GM23338 (cell line): Measurements from ENCODE around the gene CRHR1. TPM values are rescaled to one million over a fixed set of nuclear protein-coding genes. Genes with fewer than 3 reads are reported as not detected.

Experiments used
- ATAC-seq: fragments of 200-7000 bp; cut with Tn5 transposase; 3 replicates; pipeline ENCODE4 v1.9.1; 2020
- DNase-seq: peaks from one replicate; pipeline ENCODE4 v3.0.0-alpha.2; 2015; ENCODE audit warnings: low spot score
- H2AFZ ChIP-seq: fragments of 200-600 bp; sonication (generic); 2 replicates; pipeline ENCODE4 v1.8.0; 2016; ENCODE audit warnings: antibody characterized with exemption, mild to moderate bottlenecking, moderate library complexity
- H3F3A ChIP-seq: fragments of 200-600 bp; sonication (generic); replicated peaks from 2 replicates; pipeline ENCODE4 v1.8.0; 2017; ENCODE audit warnings: antibody characterized with exemption, mixed run types, low read depth
- H3K27ac ChIP-seq: fragments of 200-600 bp; sonication (generic); 2 replicates; pipeline ENCODE4 v1.6.1; 2016; ENCODE audit warnings: low read depth
- H3K27me3 ChIP-seq: fragments of 200-600 bp; sonication (generic); 2 replicates; pipeline ENCODE4 v1.8.0; 2016; ENCODE audit warnings: mild to moderate bottlenecking, mixed run types, moderate library complexity; ENCODE audit not compliant: insufficient read depth
- H3K36me3 ChIP-seq: fragments of 200-600 bp; sonication (generic); 2 replicates; pipeline ENCODE4 v1.8.0; 2016; ENCODE audit warnings: mild to moderate bottlenecking; ENCODE audit not compliant: insufficient read depth
- H3K4me1 ChIP-seq: fragments of 200-600 bp; sonication (generic); 2 replicates; pipeline ENCODE4 v1.8.0; 2016; ENCODE audit warnings: mild to moderate bottlenecking, moderate library complexity; ENCODE audit not compliant: insufficient read depth
- H3K4me2 ChIP-seq: fragments of 200-600 bp; sonication (generic); 2 replicates; pipeline ENCODE4 v1.7.1; 2017; ENCODE audit warnings: mixed run types
- H3K4me3 ChIP-seq: fragments of 200-600 bp; sonication (generic); 2 replicates; pipeline ENCODE4 v1.6.1; 2016; ENCODE audit warnings: mixed run types
- H3K79me2 ChIP-seq: fragments of 200-600 bp; sonication (generic); replicated peaks from 2 replicates; pipeline ENCODE4 v1.8.0; 2017; ENCODE audit warnings: mild to moderate bottlenecking; ENCODE audit not compliant: insufficient read depth
- H3K9me2 ChIP-seq: fragments of 200-600 bp; sonication (generic); 2 replicates; pipeline ENCODE4 v1.8.0; 2017; ENCODE audit not compliant: insufficient read depth
- H4K20me1 ChIP-seq: fragments of 200-600 bp; sonication (generic); replicated peaks from 2 replicates; pipeline ENCODE4 v1.8.0; 2017; ENCODE audit warnings: mild to moderate bottlenecking; ENCODE audit not compliant: insufficient read depth
- H3K27ac Mint-ChIP-seq: 2 replicates; pipeline ENCODE4 v1.8.0; 2020; ENCODE audit warnings: inconsistent platforms, mild to moderate bottlenecking, moderate library complexity, mixed read lengths
- H3K27me3 Mint-ChIP-seq: 3 replicates; pipeline ENCODE4 v1.8.0; 2022; ENCODE audit warnings: low read depth, mild to moderate bottlenecking, moderate library complexity, mixed read lengths, inconsistent platforms; ENCODE audit not compliant: insufficient read depth, poor library complexity
- H3K36me3 Mint-ChIP-seq: 3 replicates; pipeline ENCODE4 v1.8.0; 2021; ENCODE audit warnings: low read depth, mild to moderate bottlenecking, inconsistent platforms, moderate library complexity, mixed read lengths
- H3K4me1 Mint-ChIP-seq: 3 replicates; pipeline ENCODE4 v1.8.0; 2020; ENCODE audit warnings: mild to moderate bottlenecking, inconsistent platforms, mixed read lengths
- H3K4me3 Mint-ChIP-seq: 3 replicates; pipeline ENCODE4 v1.8.0; 2021; ENCODE audit warnings: moderate library complexity, mild to moderate bottlenecking, inconsistent platforms, mixed read lengths
- H3K9me3 Mint-ChIP-seq: 3 replicates; pipeline ENCODE4 v1.8.0; 2020; ENCODE audit warnings: moderate library complexity, mild to moderate bottlenecking, inconsistent platforms, mixed read lengths
- CTCF ChIP-seq, 2 experiments: fragments of 200-600 bp in 1 of 2; sonication (generic) in 1 of 2; conservative IDR thresholded peaks; 2 replicates each; pipeline versions ENCODE4 v1.5.1 to v1.6.1; 2016 to 2017; ENCODE audit warnings: antibody characterized with exemption in 2 of 2, low read depth in 2 of 2, mild to moderate bottlenecking in 2 of 2, moderate library complexity in 1 of 2
- NANOG ChIP-seq: IDR thresholded peaks from 2 replicates; pipeline ENCODE4 v1.6.1; 2016; ENCODE audit warnings: antibody characterized with exemption, borderline replicate concordance
- REST ChIP-seq: IDR thresholded peaks from one replicate; pipeline ENCODE4 v1.6.1; 2018; ENCODE audit warnings: antibody characterized with exemption; ENCODE audit not compliant: unreplicated experiment
- STAT1 ChIP-seq: IDR thresholded peaks from one replicate; pipeline ENCODE4 v1.6.1; 2016; ENCODE audit warnings: antibody characterized with exemption; ENCODE audit not compliant: unreplicated experiment
- ZNF114 ChIP-seq: fragments of 250-450 bp; sonication (Bioruptor Pico); IDR thresholded peaks from 2 replicates; pipeline ENCODE4 v1.5.0; 2020; ENCODE audit warnings: mild to moderate bottlenecking, moderate library complexity
- polyA plus RNA-seq: library from polyadenylated mRNA; unstranded; fragments of >200 nt; fragmentation: Nextera tagmentation; extraction: Ambion mirVana; gene quantifications from 2 replicates; pipeline ENCODE4 v1.2.1, GENCODE V29; 2016
- total RNA-seq: library from RNA; depleted of rRNA; stranded (reverse); fragments of >200 nt; shearing (Covaris generic); gene quantifications from 2 replicates; pipeline ENCODE4 v1.2.3, GENCODE V29; 2014

Gene CRHR1
- total and polyA plus RNA-seq, 2 experiments from 2014 or later: 0.19 to 0.76 TPM

- H3K36me3 Mint-ChIP-seq: no peaks in the 10 kb centered on the region; the same call in 2 of the 3 replicates
- Histone ChIP-seq H3K27me3 (no peaks in the 10 kb centered on the region), H3K9me2 (no peaks in the 10 kb centered on the region), H3F3A (no peaks in the 10 kb centered on the region), H2AFZ (no peak overlapping the region), H3K36me3 (no peaks in the 10 kb centered on the region), H3K4me2 (no peak overlapping the region), H3K27ac (no peak overlapping the region), H4K20me1 (no peaks in the 10 kb centered on the region), H3K4me3 (no peak overlapping the region), H3K4me1 (peaks cover 4% of the 10 kb centered on the region; the same call in 1 of the 2 replicates), H3K79me2 (no peaks in the 10 kb centered on the region)
- no peak for TF ChIP-seq REST
- TF ChIP-seq ZNF114: no peak
- TF ChIP-seq CTCF (conservative IDR thresholded peaks at IDR 0.05; ENCODE audit: low read depth in 2 of 2): no peak
- no peak for TF ChIP-seq NANOG
- no peak for TF ChIP-seq STAT1
- H3K27ac Mint-ChIP-seq: no peak overlapping the region
- no peak for DNase-seq
- no peak for ATAC-seq
- H3K27me3 Mint-ChIP-seq: peaks cover 10% of the 10 kb centered on the region
- H3K4me1 Mint-ChIP-seq: peaks cover 33% of the 10 kb centered on the region
- no peaks in the 10 kb centered on the region for H3K9me3 Mint-ChIP-seq
- H3K4me3 Mint-ChIP-seq: no peak overlapping the region
These were observed 9.9 kb downstream of the CRHR1 start for GRCh38 chr17:45793999-45794540.

- ATAC-seq: peak; percentile 69
- Mint-ChIP-seq H3K27me3 (peaks cover 10% of the 10 kb centered on the region), H3K27ac (no peak overlapping the region; the same call in 1 of the 2 replicates), H3K4me3 (no peak overlapping the region), H3K4me1 (peaks cover 31% of the 10 kb centered on the region), H3K36me3 (no peaks in the 10 kb centered on the region; the same call in 2 of the 3 replicates), H3K9me3 (no peaks in the 10 kb centered on the region)
- no peaks in the 10 kb centered on the region for H3K36me3 ChIP-seq
- no peaks in the 10 kb centered on the region for H3K9me2 ChIP-seq
- peak in 1 of 2 experiments; percentile 67; a peak in 2 of 4 replicates for TF ChIP-seq CTCF (conservative IDR thresholded peaks at IDR 0.05; ENCODE audit: low read depth in 2 of 2)
- TF ChIP-seq STAT1: no peak
- H3F3A ChIP-seq: no peaks in the 10 kb centered on the region
- peak; percentile 64 for DNase-seq
- H2AFZ ChIP-seq: no peak overlapping the region
- H3K4me3 ChIP-seq: no peak overlapping the region
- peaks cover 4% of the 10 kb centered on the region; the same call in 1 of the 2 replicates for H3K4me1 ChIP-seq
- H3K79me2 ChIP-seq: no peaks in the 10 kb centered on the region
- no peak overlapping the region for H3K4me2 ChIP-seq
- H4K20me1 ChIP-seq: no peaks in the 10 kb centered on the region
- no peak overlapping the region for H3K27ac ChIP-seq
- no peaks in the 10 kb centered on the region for H3K27me3 ChIP-seq
These were observed 10.7 kb downstream of the CRHR1 start for GRCh38 chr17:45794840-45795239.
